WTC11 (cell line): Measurements from ENCODE around the gene SLC17A8.

Source experiments
- CTCF ChIP-seq: fragments of 200-600 bp; IDR thresholded peaks from 2 replicates; pipeline ENCODE4 v1.8.0; 2022; ENCODE audit warnings: antibody characterized with exemption
- E2F1 ChIP-seq: sonication (generic); formaldehyde crosslinking; IDR thresholded peaks from 2 replicates; pipeline ENCODE4 v1.8.0; 2022; ENCODE audit warnings: mild to moderate bottlenecking, missing genetic modification reagents
- ETV6 ChIP-seq: sonication (generic); formaldehyde crosslinking; IDR thresholded peaks from 2 replicates; pipeline ENCODE4 v1.8.1; 2022; ENCODE audit warnings: mild to moderate bottlenecking, missing genetic modification reagents
- FOXP1 ChIP-seq: sonication (generic); formaldehyde crosslinking; IDR thresholded peaks from 2 replicates; pipeline ENCODE4 v1.8.0; 2022; ENCODE audit warnings: missing genetic modification reagents, mild to moderate bottlenecking, moderate library complexity, borderline replicate concordance
- IRF1 ChIP-seq: sonication (generic); formaldehyde crosslinking; IDR thresholded peaks from 2 replicates; pipeline ENCODE4 v1.8.0; 2023; ENCODE audit warnings: missing genetic modification reagents
- MAX ChIP-seq: sonication (generic); formaldehyde crosslinking; IDR thresholded peaks from 2 replicates; pipeline ENCODE4 v1.8.0; 2022; ENCODE audit warnings: mild to moderate bottlenecking, missing genetic modification reagents
- SP1 ChIP-seq: sonication (generic); formaldehyde crosslinking; conservative IDR thresholded peaks from 2 replicates; pipeline ENCODE4 v1.8.1; 2022; ENCODE audit warnings: missing genetic modification reagents
- USF1 ChIP-seq: sonication (generic); formaldehyde crosslinking; IDR thresholded peaks from 2 replicates; pipeline ENCODE4 v1.8.0; 2022; ENCODE audit warnings: mild to moderate bottlenecking, missing genetic modification reagents
- ZNF232 ChIP-seq: sonication (generic); formaldehyde crosslinking; IDR thresholded peaks from 2 replicates; pipeline ENCODE4 v1.8.0; 2022; ENCODE audit warnings: mild to moderate bottlenecking, missing genetic modification reagents

GRCh38 chr12:100455896-100456295 lies 99.0 kb downstream of the SLC17A8 start:
- no peak for TF ChIP-seq IRF1
- no peak for TF ChIP-seq SP1 (CRISPR knock-in tag)
- no peak for TF ChIP-seq CTCF
- TF ChIP-seq ETV6 (CRISPR knock-in tag) = no peak
- no peak for TF ChIP-seq ZNF232 (CRISPR knock-in tag)
- TF ChIP-seq MAX (CRISPR knock-in tag) = no peak
- no peak for TF ChIP-seq FOXP1 (CRISPR knock-in tag)
- no peak for TF ChIP-seq E2F1
- no peak for TF ChIP-seq USF1 (CRISPR knock-in tag)
